Kidney (tissue), 14 donors: ENCODE measurements around the gene COA3. TPM values are rescaled to one million over a fixed set of nuclear protein-coding genes. Genes with fewer than 3 reads are reported as not detected.

Experiments
- DNase-seq, 5 donors: peaks; one replicate each; pipeline ENCODE4 v3.0.0-alpha.2; 2013 to 2020
- FAIRE-seq: peaks from 2 replicates; lab custom pipeline; 2012; peaks lifted over from hg19 to GRCh38; lab: Jason Lieb, UNC
- H3K27ac ChIP-seq, 2 donors: one replicate each; pipeline ENCODE4 v1.7.0; 2013; ENCODE audit warnings: low read depth in 2 of 2, low read length in 2 of 2, inconsistent platforms in 1 of 2
- H3K27me3 ChIP-seq: one replicate; pipeline ENCODE4 v1.7.1; 2013; ENCODE audit warnings: low read length, inconsistent platforms; ENCODE audit not compliant: control insufficient read depth, insufficient read depth
- H3K36me3 ChIP-seq, 3 donors: one replicate each; pipeline versions ENCODE4 v1.7.0 to v1.7.1; 2013; ENCODE audit warnings: low read length in 3 of 3, control low read depth in 1 of 3, inconsistent platforms in 1 of 3; ENCODE audit not compliant: insufficient read depth in 3 of 3, control insufficient read depth in 2 of 3
- H3K4me1 ChIP-seq, 3 donors: one replicate each; pipeline versions ENCODE4 v1.7.0 to v1.7.1; 2013; ENCODE audit warnings: low read length in 3 of 3, inconsistent platforms in 1 of 3, low read depth in 1 of 3; ENCODE audit not compliant: control insufficient read depth in 2 of 3, insufficient read depth in 2 of 3
- H3K4me3 ChIP-seq, 3 donors: one replicate each; pipeline versions ENCODE4 v1.7.0 to v1.8.1; 2013; ENCODE audit warnings: low read length in 3 of 3, control low read depth in 1 of 3, inconsistent platforms in 1 of 3
- H3K9ac ChIP-seq, 3 donors: one replicate each; pipeline versions ENCODE4 v1.7.0 to v1.7.1; 2013; ENCODE audit warnings: low read length in 3 of 3, control low read depth in 1 of 3, inconsistent platforms in 1 of 3
- H3K9me3 ChIP-seq, 3 donors: one replicate each; pipeline versions ENCODE4 v1.7.0 to v1.7.1; 2013; ENCODE audit warnings: low read length in 3 of 3, control low read depth in 1 of 3, inconsistent platforms in 1 of 3; ENCODE audit not compliant: control insufficient read depth in 2 of 3, insufficient read depth in 1 of 3
- CTCF ChIP-seq: IDR thresholded peaks from 3 replicates; pipeline ENCODE4 v1.5.1; 2012; ENCODE audit warnings: mild to moderate bottlenecking, moderate library complexity, borderline replicate concordance; ENCODE audit not compliant: insufficient read depth; ENCODE audit errors: extremely low read depth
- intact Hi-C: fragments of 100-400 bp; cut with DNase I; formaldehyde crosslinking; loops from one replicate; pipeline ENCODE4 v1.11.1; 2022
- polyA plus RNA-seq: library from polyadenylated mRNA; stranded (reverse); fragments of 350-450 nt; fragmentation: Illumina TruSeq; extraction: RNeasy Lipid Tissue Mini Kit (QIAGEN cat#74804); gene quantifications from one replicate; pipeline ENCODE4 v1.2.3, GENCODE V29; 2014; ENCODE audit warnings: low read depth, low replicate concordance; ENCODE audit not compliant: insufficient read depth
- total RNA-seq: library from RNA; stranded (reverse); fragmentation: NEBNext Ultra II Directional; extraction: Animal tissue kit (Norgen Biotek cat#: 25700); gene quantifications from one replicate; pipeline ENCODE4 v1.2.1, GENCODE V29; 2021
- donor health status: control.
- donor health status: control.
- donor health status: control.
- donor health status: control.
- donor health status: control.
- donor health status: DM: yes; HTN: yes; CAD: no.
- donor health status: Normal renal cell carcinoma (clear cell type).

COA3 gene
- total and polyA plus RNA-seq, 2 donors from 2014 or later = 144 to 656 TPM

- Histone ChIP-seq H3K27me3 (no peaks in the 10 kb centered on the region), H3K36me3 (no peaks in the 10 kb centered on the region), H3K4me3 (no peak overlapping the region), H3K9me3 (no peaks in the 10 kb centered on the region), H3K27ac (peak overlapping the region; percentile 47 to 48), H3K9ac (no peak overlapping the region), H3K4me1 (peaks cover 2 to 8% (median 7%) of the 10 kb centered on the region in 3 donors)
- no peak for TF ChIP-seq CTCF
- DNase-seq (peak in 2 of 5 donors; percentile 51 to 62), FAIRE-seq (no peak)
- intact Hi-C loops = no loop called here
Observed at GRCh38 chr17:42803074-42803883, 4.8 kb upstream of the COA3 start.

GRCh38 chr17:42798011-42798382, 507 bp downstream of the COA3 start:
- Histone ChIP-seq H3K27me3 (no peaks in the 10 kb centered on the region), H3K4me1 (peaks cover 0 to 21% (median 13%) of the 10 kb centered on the region in 3 donors), H3K9ac (peak overlapping the region; percentile 92 to 97 (median 95)), H3K36me3 (no peaks in the 10 kb centered on the region), H3K27ac (peak overlapping the region; percentile 90 to 97), H3K4me3 (peak overlapping the region; percentile 93 to 95 (median 94)), H3K9me3 (no peaks in the 10 kb centered on the region)
- no peak for TF ChIP-seq CTCF
- FAIRE-seq = no peak
- DNase-seq = no peak
- intact Hi-C loops = no loop called here

GRCh38 chr17:42797067-42798007, 1.2 kb downstream of the COA3 start:
- H3K27me3 ChIP-seq = no peaks in the 10 kb centered on the region
- no peaks in the 10 kb centered on the region for H3K36me3 ChIP-seq
- H3K9ac ChIP-seq = peak overlapping the region; percentile 92 to 97 (median 95)
- no peak for FAIRE-seq
- intact Hi-C loops = no loop called here
- peak in 3 of 5 donors; percentile 59 to 89 (median 83) for DNase-seq
- no peaks in the 10 kb centered on the region for H3K9me3 ChIP-seq
- peak overlapping the region; percentile 93 to 95 (median 94) for H3K4me3 ChIP-seq
- TF ChIP-seq CTCF = no peak
- peaks cover 0 to 21% (median 13%) of the 10 kb centered on the region in 3 donors for H3K4me1 ChIP-seq
- peak overlapping the region; percentile 90 to 97 for H3K27ac ChIP-seq
